HG03342 (cell line): ENCODE results near the gene HRH4.
A peak's percentile ranks its signal among the peaks of the same experiment; 100 is the strongest.

Source experiments
- ATAC-seq: cut with Tn5 transposase; IDR thresholded peaks from one replicate; pipeline ENCODE4 v1.9.1; 2021; ENCODE audit warnings: mild to moderate bottlenecking, moderate library complexity; ENCODE audit not compliant: unreplicated experiment

Gene HRH4

GRCh38 chr18:24460388-24460787 lies at the start of gene HRH4:
Gene HRH4, plus strand, starts transcription at chr18:24460637. Its CDS starts 92 bp downstream, at chr18:24460729.
- ATAC-seq = no peak

- no peak for ATAC-seq
Observed at GRCh38 chr18:24413148-24413547, 47.3 kb upstream of the HRH4 start.

GRCh38 chr18:24414349-24415003 lies 46.0 kb upstream of the HRH4 start:
- ATAC-seq = no peak

GRCh38 chr18:24417480-24417879 lies 43.0 kb upstream of the HRH4 start:
- no peak for ATAC-seq

GRCh38 chr18:24420551-24420950 lies 39.9 kb upstream of the HRH4 start:
- no peak for ATAC-seq

- no peak for ATAC-seq
Observed at GRCh38 chr18:24421831-24422230, 38.6 kb upstream of the HRH4 start.

GRCh38 chr18:24426073-24426397 lies 34.4 kb upstream of the HRH4 start:
- no peak for ATAC-seq

GRCh38 chr18:24426398-24427294 lies 33.8 kb upstream of the HRH4 start, which contains the start of gene IMPACT:
Gene IMPACT, plus strand, starts transcription at chr18:24426670. Its CDS starts 87 bp downstream, at chr18:24426757.
- peak; percentile 90 for ATAC-seq

- ATAC-seq = no peak
Observed at GRCh38 chr18:24427484-24427883, 33.0 kb upstream of the HRH4 start.

GRCh38 chr18:24428709-24429108 lies 31.7 kb upstream of the HRH4 start:
- ATAC-seq = no peak

GRCh38 chr18:24429188-24429587 lies 31.2 kb upstream of the HRH4 start:
- no peak for ATAC-seq

- ATAC-seq = no peak
Observed at GRCh38 chr18:24432618-24433017, 27.8 kb upstream of the HRH4 start.

GRCh38 chr18:24436939-24437338 lies 23.5 kb upstream of the HRH4 start:
- no peak for ATAC-seq

GRCh38 chr18:24443870-24444269 lies 16.6 kb upstream of the HRH4 start:
- peak; percentile 74 for ATAC-seq

GRCh38 chr18:24446453-24446852 lies 14.0 kb upstream of the HRH4 start:
- no peak for ATAC-seq

- no peak for ATAC-seq
Observed at GRCh38 chr18:24446953-24447538, 13.4 kb upstream of the HRH4 start.

- ATAC-seq = no peak
Observed at GRCh38 chr18:24447961-24448360, 12.5 kb upstream of the HRH4 start.

- peak; percentile 95 for ATAC-seq
Observed at GRCh38 chr18:24456549-24456948, 3.9 kb upstream of the HRH4 start.

- ATAC-seq = no peak
Observed at GRCh38 chr18:24459772-24460171, 665 bp upstream of the HRH4 start.

GRCh38 chr18:24461996-24462395 lies 1.6 kb downstream of the HRH4 start:
- no peak for ATAC-seq

- no peak for ATAC-seq
Observed at GRCh38 chr18:24462838-24463775, 2.7 kb downstream of the HRH4 start.
